Erythroblast (primary cell): Measurements from ENCODE around the gene GNAL.

Experiments
- GATA1 ChIP-seq: IDR thresholded peaks from 2 replicates; pipeline ENCODE4 v1.6.1; 2011; ENCODE audit warnings: low read depth, mild to moderate bottlenecking, control low read depth, low read length, moderate library complexity
- POLR2A ChIP-seq: IDR thresholded peaks from 2 replicates; pipeline ENCODE4 v1.6.1; 2011; ENCODE audit warnings: mild to moderate bottlenecking, low read length

DNA sequence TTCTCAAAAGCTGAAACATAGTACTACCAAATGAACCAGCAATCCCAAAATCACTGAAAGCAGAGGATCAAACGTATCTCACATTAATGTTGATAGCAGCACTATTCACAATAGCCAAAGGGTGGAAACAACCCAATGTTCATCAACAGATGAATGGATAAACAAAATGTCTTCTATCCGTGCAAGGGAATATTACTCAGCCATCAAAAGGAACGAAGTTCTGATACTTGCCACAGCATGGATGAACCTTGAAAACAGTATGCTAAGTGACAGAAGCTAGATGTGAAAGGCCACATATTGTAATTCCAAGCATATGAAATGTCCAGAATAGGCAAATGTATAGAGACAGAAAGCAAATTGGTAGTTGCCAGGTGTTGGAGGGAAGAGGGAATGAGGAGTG, 105.1 kb downstream of the GNAL start:
- TF ChIP-seq POLR2A (no peak), GATA1 (no peak)
